Adrenal gland (tissue), 12 donors: ENCODE measurements around the gene SUSD6. TPM values are rescaled to one million over a fixed set of nuclear protein-coding genes. Genes with fewer than 3 reads are reported as not detected.

ENCODE experiments used
- DNase-seq, 7 donors: peaks; one replicate each; pipeline ENCODE4 v3.0.0-alpha.2; 2019 to 2020
- H3K27ac ChIP-seq, 5 donors: fragments of 200-600 bp; sonication (generic) in 4 of 5; 1 replicate in 3 of 5; 2 replicates in 2 of 5; pipeline versions ENCODE4 v1.5.1 to v1.8.0; 2016 to 2020; ENCODE audit warnings: mild to moderate bottlenecking in 1 of 5
- H3K27me3 ChIP-seq: fragments of 200-600 bp; 2 replicates; pipeline ENCODE4 v1.8.0; 2021
- H3K36me3 ChIP-seq, 2 donors: fragments of 200-600 bp; replicated peaks in 1 of 2; 1 replicate in 1 of 2; 2 replicates in 1 of 2; pipeline versions ENCODE4 v1.5.1 to v1.8.0; 2018 to 2022
- H3K4me1 ChIP-seq, 2 donors: fragments of 200-600 bp; replicated peaks in 1 of 2; 1 replicate in 1 of 2; 2 replicates in 1 of 2; pipeline versions ENCODE4 v1.5.1 to v1.8.0; 2018 to 2021
- H3K4me3 ChIP-seq, 4 donors: fragments of 200-600 bp; sonication (generic) in 3 of 4; one replicate each; pipeline ENCODE4 v1.5.1; 2016 to 2018
- H3K9me3 ChIP-seq, 3 donors: fragments of 200-600 bp; sonication (generic) in 1 of 3; replicated peaks in 1 of 3; 1 replicate in 2 of 3; 2 replicates in 1 of 3; pipeline versions ENCODE4 v1.5.1 to v1.8.0; 2016 to 2021
- POLR2A ChIP-seq, 2 donors: fragments of 450-650 bp; IDR thresholded peaks; one replicate each; pipeline ENCODE4 v1.6.1; 2017; ENCODE audit warnings: antibody characterized with exemption in 2 of 2, mild to moderate bottlenecking in 2 of 2, moderate library complexity in 1 of 2
- WGBS, 4 donors: extraction: QIAGEN DNeasy Blood & Tissue Kit in 2 of 4; methylation state at CpG; one replicate each; pipeline versions ENCODE4 v1.1.5 to v1.1.7; 2013 to 2017; 5-methylcytosine and 5-hydroxymethylcytosine counted together
- intact Hi-C, 2 donors: fragments of 100-400 bp; cut with DNase I; formaldehyde crosslinking; loops; one replicate each; pipeline versions ENCODE4 v1.14.1 to v1.15.0; 2022 to 2023
- polyA plus RNA-seq, 3 donors: library from polyadenylated mRNA; stranded (reverse); fragments of 200-250 nt in 2 of 3; fragments of 350-450 nt in 1 of 3; fragmentation: Illumina TruSeq in 1 of 3; extraction: RNeasy Lipid Tissue Mini Kit (QIAGEN cat#74804) in 1 of 3; gene quantifications; one replicate each; pipeline ENCODE4 v1.2.3, GENCODE V29; 2013 to 2014
- total RNA-seq, 9 donors: library from RNA; depleted of rRNA in 4 of 9; stranded (reverse); fragments of >200 nt in 4 of 9; fragments of 120-200 nt in 1 of 9; fragmentation: NEBNext Ultra II Directional in 1 of 9; extraction: Animal tissue kit (Norgen Biotek cat#: 25700) in 1 of 9; gene quantifications; one replicate each; pipeline versions ENCODE4 v1.1.0 to v1.2.4, GENCODE V29; 2013 to 2023
- TF ChIP-seq, protein P1 (sequence below), 6 experiments: fragments of 450-650 bp in 4 of 6; fragments of 200-600 bp in 2 of 6; sonication (generic) in 1 of 6; IDR thresholded peaks; 1 replicate in 5 of 6; 2 replicates in 1 of 6; pipeline versions ENCODE4 v1.5.1 to v1.8.0; 2016 to 2021; ENCODE audit warnings: antibody characterized with exemption in 6 of 6, mild to moderate bottlenecking in 2 of 6, moderate library complexity in 1 of 6
- donor health status: healthy with polysubstance abuse.
- donor health status: Bipolar disorder and iron deficiency.
- donor health status: DM: yes; HTN: yes; CAD: no.
- donor health status: DM: no; HTN: no; CAD: no.
- donor health status: DM: no; HTN: no; CAD: no.
- donor health status: DM: yes; HTN: yes; CAD: no.

SUSD6 gene
- total and polyA plus RNA-seq, 12 donors, result 7.8 to 75.5 (median 41.0) TPM

DNA sequence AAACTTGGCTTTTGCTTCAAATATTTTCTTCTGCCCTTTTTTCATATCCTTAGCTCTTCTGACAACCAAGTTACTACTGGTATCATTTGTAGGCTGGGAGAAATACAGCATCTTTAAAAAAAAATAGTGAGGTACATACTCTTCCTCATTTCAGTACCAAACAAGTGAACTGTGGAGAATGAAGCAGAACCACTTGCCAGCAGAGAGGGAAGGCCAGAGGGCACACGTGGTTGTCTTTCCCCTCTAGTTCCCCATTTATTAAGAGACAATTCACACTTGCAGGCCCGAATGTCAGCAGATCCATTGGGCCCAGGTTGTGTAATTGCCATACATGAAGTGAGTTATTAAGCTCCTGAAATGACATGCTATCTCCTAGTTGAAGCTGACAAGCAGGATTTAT is 3.2 kb downstream of the SUSD6 start:
- H3K27ac ChIP-seq, result peak overlapping the region; percentile 82 to 100 (median 89)

DNA sequence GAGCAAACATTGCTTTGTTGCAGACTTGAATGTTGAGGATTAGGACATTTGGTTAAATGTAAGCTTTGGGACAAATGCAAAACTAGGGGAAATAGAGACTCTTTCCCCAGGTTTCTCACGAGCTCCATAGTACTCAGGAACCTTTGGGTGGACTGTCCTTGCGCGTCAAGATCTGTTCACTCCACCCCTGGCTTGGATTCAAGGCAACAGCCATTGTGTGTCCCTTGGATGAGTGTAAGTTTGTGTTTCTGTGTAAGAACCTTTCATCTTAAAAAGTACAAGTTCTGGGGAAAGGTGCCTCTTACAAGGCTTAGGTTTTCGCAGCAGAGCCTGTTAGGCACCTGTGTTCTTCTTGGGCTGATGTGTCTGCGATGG is 3.7 kb downstream of the SUSD6 start:
- Histone ChIP-seq H3K36me3 (no peaks in the 10 kb centered on the region), H3K4me1 (peaks cover 64 to 85% of the 10 kb centered on the region in 2 donors), H3K4me3 (peak overlapping the region in 1 of 4 donors; percentile 41), H3K27me3 (no peaks in the 10 kb centered on the region), H3K9me3 (no peaks in the 10 kb centered on the region), H3K27ac (peak overlapping the region; percentile 82 to 100 (median 89))
- 37 to 45% (median 41%) methylated on average over 5 of the region's 5 CpGs for WGBS, 4 donors
- no peak for TF ChIP-seq POLR2A (IDR thresholded peaks at IDR 0.05)
- TF ChIP-seq, protein P1, sequence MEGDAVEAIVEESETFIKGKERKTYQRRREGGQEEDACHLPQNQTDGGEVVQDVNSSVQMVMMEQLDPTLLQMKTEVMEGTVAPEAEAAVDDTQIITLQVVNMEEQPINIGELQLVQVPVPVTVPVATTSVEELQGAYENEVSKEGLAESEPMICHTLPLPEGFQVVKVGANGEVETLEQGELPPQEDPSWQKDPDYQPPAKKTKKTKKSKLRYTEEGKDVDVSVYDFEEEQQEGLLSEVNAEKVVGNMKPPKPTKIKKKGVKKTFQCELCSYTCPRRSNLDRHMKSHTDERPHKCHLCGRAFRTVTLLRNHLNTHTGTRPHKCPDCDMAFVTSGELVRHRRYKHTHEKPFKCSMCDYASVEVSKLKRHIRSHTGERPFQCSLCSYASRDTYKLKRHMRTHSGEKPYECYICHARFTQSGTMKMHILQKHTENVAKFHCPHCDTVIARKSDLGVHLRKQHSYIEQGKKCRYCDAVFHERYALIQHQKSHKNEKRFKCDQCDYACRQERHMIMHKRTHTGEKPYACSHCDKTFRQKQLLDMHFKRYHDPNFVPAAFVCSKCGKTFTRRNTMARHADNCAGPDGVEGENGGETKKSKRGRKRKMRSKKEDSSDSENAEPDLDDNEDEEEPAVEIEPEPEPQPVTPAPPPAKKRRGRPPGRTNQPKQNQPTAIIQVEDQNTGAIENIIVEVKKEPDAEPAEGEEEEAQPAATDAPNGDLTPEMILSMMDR (IDR thresholded peaks at IDR 0.05), result no peak
- intact Hi-C loops, result no loop called here
- peak in 1 of 7 donors; percentile 42 for DNase-seq

More for the DNA sequence above, 3.2 kb downstream of the SUSD6 start:
- peaks cover 64 to 82% of the 10 kb centered on the region in 2 donors for H3K4me1 ChIP-seq
- no peaks in the 10 kb centered on the region for H3K27me3 ChIP-seq
- intact Hi-C loops, result no loop called here
- no peaks in the 10 kb centered on the region for H3K9me3 ChIP-seq
- TF ChIP-seq POLR2A (IDR thresholded peaks at IDR 0.05), result no peak
- TF ChIP-seq, protein P1 (IDR thresholded peaks at IDR 0.05), result no peak
- 6 to 30% (median 15%) methylated on average over 2 of the region's 2 CpGs for WGBS, 4 donors
- DNase-seq, result peak in 5 of 7 donors; percentile 39 to 76 (median 61)
- H3K36me3 ChIP-seq, result no peaks in the 10 kb centered on the region
- H3K4me3 ChIP-seq, result peak overlapping the region in 1 of 4 donors; percentile 90

- WGBS, 4 donors, result 5 to 8% (median 6%) methylated on average over 9 of the region's 9 CpGs
- no peaks in the 10 kb centered on the region for H3K27me3 ChIP-seq
- TF ChIP-seq, protein P1 (IDR thresholded peaks at IDR 0.05), result peak in 4 of 6 experiments; percentile 19 to 56 (median 38)
- TF ChIP-seq POLR2A (IDR thresholded peaks at IDR 0.05), result peak in 1 of 2 donors; percentile 65
- intact Hi-C loops, result no loop called here
- peaks cover 58 to 85% of the 10 kb centered on the region in 2 donors for H3K4me1 ChIP-seq
- peak; percentile 69 to 91 (median 83) for DNase-seq
- peak overlapping the region; percentile 82 to 100 (median 89) for H3K27ac ChIP-seq
- H3K4me3 ChIP-seq, result peak overlapping the region in 1 of 4 donors; percentile 41
- no peaks in the 10 kb centered on the region for H3K36me3 ChIP-seq
- no peaks in the 10 kb centered on the region for H3K9me3 ChIP-seq
Measured at GRCh38 chr14:69615496-69616407, 4.4 kb downstream of the SUSD6 start.

DNA sequence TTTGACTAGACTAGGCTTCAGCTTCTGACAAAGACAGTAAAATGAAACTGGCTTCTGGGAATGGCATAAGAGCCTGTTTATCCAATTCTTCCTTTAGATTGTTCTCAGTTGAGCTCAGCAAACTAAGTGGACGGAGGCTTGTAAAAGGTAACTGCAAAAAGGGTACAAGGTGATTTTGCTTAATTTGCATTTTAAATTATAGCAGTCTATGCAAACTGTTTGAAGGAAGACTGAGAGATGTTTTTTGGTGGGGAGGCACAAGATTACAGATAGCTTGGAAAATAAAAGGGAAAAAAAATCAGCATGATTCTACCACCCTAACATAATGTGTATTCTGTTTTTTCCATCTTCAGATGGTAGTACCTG is 5.0 kb downstream of the SUSD6 start:
- TF ChIP-seq, protein P1 (IDR thresholded peaks at IDR 0.05), result no peak
- TF ChIP-seq POLR2A (IDR thresholded peaks at IDR 0.05), result no peak
- no peaks in the 10 kb centered on the region for H3K36me3 ChIP-seq
- intact Hi-C loops, result no loop called here
- H3K4me1 ChIP-seq, result peaks cover 59 to 89% of the 10 kb centered on the region in 2 donors
- no peaks in the 10 kb centered on the region for H3K9me3 ChIP-seq
- H3K27ac ChIP-seq, result peak overlapping the region; percentile 82 to 100 (median 89)
- WGBS, 4 donors, result 41 to 55% (median 43%) methylated on average over 1 of the region's 1 CpG
- no peak for DNase-seq
- H3K4me3 ChIP-seq, result peak overlapping the region in 1 of 4 donors; percentile 41
- H3K27me3 ChIP-seq, result no peaks in the 10 kb centered on the region
